SU-DHL-6 (cell line): ENCODE measurements around the gene TMEM131.

Experiments used
- H2AFZ ChIP-seq: fragments of 200-600 bp; sonication (generic); 2 replicates; pipeline ENCODE4 v1.6.1; 2014; ENCODE audit warnings: low read depth, mild to moderate bottlenecking, moderate library complexity, mixed read lengths, antibody characterized with exemption, low read length; ENCODE audit not compliant: severe bottlenecking
- H3F3A ChIP-seq: fragments of 200-600 bp; shearing (Covaris generic); 2 replicates; pipeline ENCODE4 v1.6.0; 2016; ENCODE audit warnings: antibody characterized with exemption, mild to moderate bottlenecking; ENCODE audit not compliant: insufficient read depth
- H3K27ac ChIP-seq: fragments of 200-600 bp; sonication (generic); 2 replicates; pipeline ENCODE4 v1.5.1; 2016; ENCODE audit warnings: low read depth, mild to moderate bottlenecking, low read length, moderate library complexity, mixed read lengths
- H3K27me3 ChIP-seq: fragments of 200-600 bp; sonication (generic), shearing (Covaris generic); 2 replicates; pipeline ENCODE4 v1.6.0; 2014; ENCODE audit warnings: mild to moderate bottlenecking, low read length
- H3K36me3 ChIP-seq: fragments of 200-600 bp; sonication (generic); 2 replicates; pipeline ENCODE4 v1.6.1; 2014; ENCODE audit warnings: mild to moderate bottlenecking, low read length, mixed read lengths
- H3K4me2 ChIP-seq: fragments of 300-600, 200-600 bp; shearing (Covaris generic), sonication (generic); 2 replicates; pipeline ENCODE4 v1.6.0; 2014; ENCODE audit warnings: low read length, low read depth, mild to moderate bottlenecking; ENCODE audit not compliant: poor library complexity, severe bottlenecking
- H3K4me3 ChIP-seq: fragments of 200-600 bp; sonication (generic); 2 replicates; pipeline ENCODE4 v1.5.1; 2014; ENCODE audit warnings: antibody characterized with exemption, low read length, mild to moderate bottlenecking, mixed read lengths; ENCODE audit not compliant: insufficient read depth, poor library complexity, severe bottlenecking
- H3K79me2 ChIP-seq: fragments of 200-600 bp; sonication (generic); 2 replicates; pipeline ENCODE4 v1.6.1; 2014; ENCODE audit warnings: mild to moderate bottlenecking, low read length, moderate library complexity; ENCODE audit not compliant: insufficient read depth
- H3K9ac ChIP-seq: fragments of 200-600 bp; sonication (generic); 2 replicates; pipeline ENCODE4 v1.7.0; 2014; ENCODE audit warnings: mild to moderate bottlenecking, low read length
- H3K9me2 ChIP-seq: fragments of 200-600 bp; sonication (generic); replicated peaks from 2 replicates; pipeline ENCODE4 v1.6.1; 2014; ENCODE audit warnings: low read length; ENCODE audit not compliant: insufficient read depth
- H3K9me3 ChIP-seq: fragments of 200-600 bp; sonication (generic); 2 replicates; pipeline ENCODE4 v1.6.1; 2014; ENCODE audit warnings: low read length, mixed read lengths; ENCODE audit not compliant: insufficient read depth
- H4K20me1 ChIP-seq: fragments of 200-600 bp; sonication (generic); 2 replicates; pipeline ENCODE4 v1.6.1; 2014; ENCODE audit warnings: low read depth, mild to moderate bottlenecking, antibody characterized with exemption, low read length, moderate library complexity, mixed read lengths
- EZH2phosphoT487 ChIP-seq: fragments of 200-600 bp; sonication (generic), shearing (Covaris generic); conservative IDR thresholded peaks from 2 replicates; pipeline ENCODE4 v1.6.1; 2018; ENCODE audit warnings: mild to moderate bottlenecking, antibody characterized with exemption, low read length, moderate library complexity, mixed read lengths
- TF ChIP-seq, protein P1 (sequence below): fragments of 200-600 bp; sonication (generic); IDR thresholded peaks from one replicate; pipeline ENCODE4 v1.5.1; 2017; ENCODE audit warnings: antibody characterized with exemption, mild to moderate bottlenecking, low read length, moderate library complexity; ENCODE audit not compliant: insufficient read depth, poor library complexity, severe bottlenecking

TMEM131 gene

DNA sequence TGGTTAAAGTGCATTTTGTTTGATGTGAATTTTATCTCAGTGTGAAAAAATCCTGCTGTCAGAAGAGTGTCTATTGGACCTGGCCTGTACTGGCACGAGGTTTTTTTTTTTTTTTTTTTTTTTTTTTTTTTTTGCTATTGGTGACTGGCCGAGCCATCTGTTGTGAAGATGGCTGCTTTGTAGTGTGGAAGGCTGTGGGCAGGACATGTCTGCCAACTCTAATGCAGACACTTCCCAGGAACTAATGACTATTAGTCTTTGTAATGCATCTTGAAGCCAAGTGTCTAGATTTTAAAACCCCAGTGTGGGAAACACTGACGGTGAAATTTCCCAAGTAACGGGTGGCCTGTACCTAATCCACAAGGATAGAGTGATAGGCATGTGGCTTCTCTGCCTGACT, 248.0 kb downstream of the TMEM131 start:
- Histone ChIP-seq H3F3A (no peaks in the 10 kb centered on the region), H3K27ac (no peak overlapping the region), H3K9ac (no peak overlapping the region), H3K9me3 (no peaks in the 10 kb centered on the region), H3K27me3 (no peaks in the 10 kb centered on the region), H3K9me2 (no peaks in the 10 kb centered on the region), H4K20me1 (no peaks in the 10 kb centered on the region), H2AFZ (no peak overlapping the region), H3K4me2 (no peak overlapping the region), H3K4me3 (no peak overlapping the region), H3K36me3 (no peaks in the 10 kb centered on the region), H3K79me2 (no peaks in the 10 kb centered on the region)
- no peak for TF ChIP-seq EZH2phosphoT487
- TF ChIP-seq, protein P1, sequence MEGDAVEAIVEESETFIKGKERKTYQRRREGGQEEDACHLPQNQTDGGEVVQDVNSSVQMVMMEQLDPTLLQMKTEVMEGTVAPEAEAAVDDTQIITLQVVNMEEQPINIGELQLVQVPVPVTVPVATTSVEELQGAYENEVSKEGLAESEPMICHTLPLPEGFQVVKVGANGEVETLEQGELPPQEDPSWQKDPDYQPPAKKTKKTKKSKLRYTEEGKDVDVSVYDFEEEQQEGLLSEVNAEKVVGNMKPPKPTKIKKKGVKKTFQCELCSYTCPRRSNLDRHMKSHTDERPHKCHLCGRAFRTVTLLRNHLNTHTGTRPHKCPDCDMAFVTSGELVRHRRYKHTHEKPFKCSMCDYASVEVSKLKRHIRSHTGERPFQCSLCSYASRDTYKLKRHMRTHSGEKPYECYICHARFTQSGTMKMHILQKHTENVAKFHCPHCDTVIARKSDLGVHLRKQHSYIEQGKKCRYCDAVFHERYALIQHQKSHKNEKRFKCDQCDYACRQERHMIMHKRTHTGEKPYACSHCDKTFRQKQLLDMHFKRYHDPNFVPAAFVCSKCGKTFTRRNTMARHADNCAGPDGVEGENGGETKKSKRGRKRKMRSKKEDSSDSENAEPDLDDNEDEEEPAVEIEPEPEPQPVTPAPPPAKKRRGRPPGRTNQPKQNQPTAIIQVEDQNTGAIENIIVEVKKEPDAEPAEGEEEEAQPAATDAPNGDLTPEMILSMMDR: no peak

DNA sequence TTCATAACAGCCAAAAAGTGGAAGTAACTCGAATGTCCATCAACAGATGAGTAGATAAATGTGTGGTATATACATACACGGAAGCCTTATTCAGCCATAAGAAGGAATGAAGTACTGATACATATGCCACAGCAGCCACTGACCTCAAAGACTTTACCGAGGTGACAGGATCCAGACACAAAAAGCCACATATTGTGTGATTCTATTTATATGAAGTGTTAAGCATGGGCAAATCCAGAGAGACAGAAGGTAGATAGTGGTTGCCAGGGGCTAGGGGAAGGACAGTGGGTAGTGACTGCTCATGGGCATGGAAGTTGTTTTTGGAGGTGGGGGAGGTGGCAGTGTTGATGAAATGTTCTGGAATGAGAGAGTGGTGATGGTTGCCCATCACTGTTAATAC, 248.5 kb downstream of the TMEM131 start:
- Histone ChIP-seq H3K4me2 (no peak overlapping the region), H3K27ac (no peak overlapping the region)

DNA sequence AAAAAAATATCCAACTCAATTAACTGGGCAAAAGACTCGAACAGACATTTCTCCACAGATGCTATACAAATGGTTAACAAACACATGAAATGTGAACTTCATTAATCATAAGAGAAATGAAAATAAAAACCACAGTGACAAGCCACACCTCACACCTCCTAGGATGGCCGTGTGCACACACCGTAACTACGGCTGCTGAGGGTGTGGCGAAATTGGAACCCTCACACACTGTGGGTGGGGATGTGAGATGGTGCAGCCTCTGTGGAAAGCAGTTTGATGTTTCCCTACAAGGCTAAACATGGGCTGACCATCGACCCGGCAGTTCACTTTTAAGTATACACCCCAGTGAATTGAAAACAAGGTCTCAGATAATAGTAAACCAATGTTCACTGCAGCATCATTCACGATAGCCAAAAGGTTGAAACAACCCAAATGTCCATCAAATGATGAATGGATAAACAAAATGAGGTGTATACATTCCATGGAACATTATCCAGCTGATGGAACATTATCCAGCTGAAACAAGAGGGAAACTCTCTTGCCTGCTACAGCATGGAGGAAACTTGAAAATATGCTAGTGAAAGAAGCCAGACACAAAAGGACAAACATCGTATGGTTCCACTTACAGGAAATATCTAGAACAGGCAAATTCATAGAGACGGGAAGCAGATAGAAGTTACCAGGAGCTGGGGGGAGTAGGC, 250.1 kb downstream of the TMEM131 start:
- no peak overlapping the region for H2AFZ ChIP-seq
- no peaks in the 10 kb centered on the region for H3F3A ChIP-seq
- TF ChIP-seq, protein P1: no peak
- TF ChIP-seq EZH2phosphoT487: no peak
- no peak overlapping the region for H3K4me2 ChIP-seq
- no peaks in the 10 kb centered on the region for H3K27me3 ChIP-seq
- no peak overlapping the region for H3K9ac ChIP-seq
- no peaks in the 10 kb centered on the region for H3K36me3 ChIP-seq
- no peaks in the 10 kb centered on the region for H3K9me2 ChIP-seq
- no peak overlapping the region for H3K27ac ChIP-seq
- no peaks in the 10 kb centered on the region for H3K79me2 ChIP-seq
- no peaks in the 10 kb centered on the region for H4K20me1 ChIP-seq
- no peaks in the 10 kb centered on the region for H3K9me3 ChIP-seq
- H3K4me3 ChIP-seq: no peak overlapping the region

More for the DNA sequence above, 248.5 kb downstream of the TMEM131 start:
- Histone ChIP-seq H3K9me2 (no peaks in the 10 kb centered on the region), H3K36me3 (no peaks in the 10 kb centered on the region), H2AFZ (no peak overlapping the region), H3F3A (no peaks in the 10 kb centered on the region), H3K9ac (no peak overlapping the region), H3K9me3 (no peaks in the 10 kb centered on the region), H3K4me3 (no peak overlapping the region), H3K27me3 (no peaks in the 10 kb centered on the region), H3K79me2 (no peaks in the 10 kb centered on the region), H4K20me1 (no peaks in the 10 kb centered on the region)
- TF ChIP-seq EZH2phosphoT487: no peak
- TF ChIP-seq, protein P1: no peak
